H1 (cell line): ENCODE measurements around the gene COX6A1. TPM values are rescaled to one million over a fixed set of nuclear protein-coding genes. Genes with fewer than 3 reads are reported as not detected.
A peak's percentile ranks its signal among the peaks of the same experiment; 100 is the strongest.

ENCODE experiments used
- CTCF ChIA-PET: fragments of 300-600 bp; sonication (Branson Sonifier 250); formaldehyde crosslinking; loops from one replicate; lab custom pipeline; 2021; ENCODE audit not compliant: partially characterized antibody; lab: Charles Lee
- POLR2A ChIA-PET: fragments of 300-600 bp; sonication (Branson Sonifier 250); formaldehyde crosslinking; loops from one replicate; lab custom pipeline; 2021; ENCODE audit warnings: inconsistent platforms; ENCODE audit not compliant: partially characterized antibody; lab: Charles Lee
- DNase-seq, 2 experiments: peaks; one replicate each; pipeline versions ENCODE4 v3.0.0 to v3.0.0-alpha.2; 2010 to 2022; ENCODE audit warnings: low spot score in 2 of 2, low read depth in 1 of 2, mixed read lengths in 1 of 2
- FAIRE-seq: peaks from 2 replicates; lab custom pipeline; 2011; peaks lifted over from hg19 to GRCh38; lab: Jason Lieb, UNC
- H2AFZ ChIP-seq: 2 replicates; pipeline ENCODE4 v1.8.1; 2012; ENCODE audit warnings: low read length, inconsistent platforms
- H2AK5ac ChIP-seq: 2 replicates; pipeline ENCODE4 v1.6.1; 2013; ENCODE audit warnings: low read depth, low read length
- H2BK120ac ChIP-seq: replicated peaks from 2 replicates; pipeline ENCODE3; 2013; ENCODE audit warnings: low read depth, low read length, inconsistent platforms
- H2BK12ac ChIP-seq: 2 replicates; pipeline ENCODE4 v1.6.1; 2013; ENCODE audit warnings: low read depth, low read length
- H2BK15ac ChIP-seq: 2 replicates; pipeline ENCODE4 v1.6.1; 2013; ENCODE audit warnings: low read length
- H2BK20ac ChIP-seq: 2 replicates; pipeline ENCODE4 v1.6.1; 2013; ENCODE audit warnings: low read length
- H2BK5ac ChIP-seq: 2 replicates; pipeline ENCODE4 v1.6.1; 2013; ENCODE audit warnings: low read depth, low read length
- H3K14ac ChIP-seq: 2 replicates; pipeline ENCODE4 v1.6.1; 2013; ENCODE audit warnings: inconsistent platforms; ENCODE audit not compliant: insufficient read length
- H3K18ac ChIP-seq: 2 replicates; pipeline ENCODE4 v1.6.1; 2013; ENCODE audit warnings: low read length; ENCODE audit errors: extremely low read depth
- H3K23ac ChIP-seq: 2 replicates; pipeline ENCODE4 v1.6.1; 2013; ENCODE audit warnings: inconsistent platforms; ENCODE audit not compliant: insufficient read length
- H3K23me2 ChIP-seq: 2 replicates; pipeline ENCODE4 v1.6.1; 2013; ENCODE audit warnings: low read depth, low read length
- H3K27ac ChIP-seq: 2 replicates; pipeline ENCODE4 v1.6.1; 2011; ENCODE audit warnings: low read depth, low read length, inconsistent platforms
- H3K27me3 ChIP-seq, 4 experiments: replicated peaks in 1 of 4; 1 replicate in 1 of 4; 2 replicates in 3 of 4; pipeline versions ENCODE4 v1.6.1 to v1.8.1; 2011 to 2013; ENCODE audit warnings: low read length in 3 of 4, mild to moderate bottlenecking in 3 of 4, inconsistent platforms in 2 of 4, mixed read lengths in 2 of 4, moderate library complexity in 1 of 4; ENCODE audit not compliant: control insufficient read depth in 3 of 4, insufficient read depth in 3 of 4; ENCODE audit errors: extremely low read depth in 1 of 4
- H3K36me3 ChIP-seq, 4 experiments: 2 replicates each; pipeline versions ENCODE4 v1.6.1 to v1.8.1; 2011 to 2013; ENCODE audit warnings: mild to moderate bottlenecking in 4 of 4, low read length in 3 of 4, moderate library complexity in 2 of 4, control low read depth in 1 of 4, inconsistent platforms in 1 of 4; ENCODE audit not compliant: insufficient read depth in 4 of 4, control insufficient read depth in 2 of 4
- H3K4ac ChIP-seq: replicated peaks from 2 replicates; pipeline ENCODE3; 2013; ENCODE audit warnings: low read length, low read depth, mixed read lengths, inconsistent platforms; ENCODE audit not compliant: insufficient read length
- H3K4me1 ChIP-seq, 4 experiments: replicated peaks in 1 of 4; 1 replicate in 1 of 4; 2 replicates in 3 of 4; pipeline versions ENCODE4 v1.6.1 to v1.8.1; 2011 to 2013; ENCODE audit warnings: low read length in 3 of 4, inconsistent platforms in 2 of 4, mixed read lengths in 1 of 4; ENCODE audit not compliant: insufficient read depth in 4 of 4, control insufficient read depth in 3 of 4
- H3K4me2 ChIP-seq, 2 experiments: 2 replicates each; pipeline versions ENCODE4 v1.6.1 to v1.8.1; 2011 to 2013; ENCODE audit warnings: low read depth in 2 of 2, low read length in 2 of 2, control low read depth in 1 of 2, inconsistent platforms in 1 of 2, mild to moderate bottlenecking in 1 of 2; ENCODE audit not compliant: insufficient read depth in 1 of 2
- H3K4me3 ChIP-seq, 4 experiments: fragments of 200-600, 300-600 bp in 1 of 4; sonication (generic), shearing (Covaris generic), sonication (Bioruptor Twin) in 1 of 4; 2 replicates each; pipeline versions ENCODE4 v1.5.1 to v1.8.1; 2011 to 2016; ENCODE audit warnings: low read length in 4 of 4, low read depth in 3 of 4, control low read depth in 2 of 4, inconsistent platforms in 2 of 4, mild to moderate bottlenecking in 2 of 4, mixed read lengths in 1 of 4, moderate library complexity in 1 of 4; ENCODE audit not compliant: insufficient read depth in 2 of 4; ENCODE audit errors: extremely low read depth in 1 of 4
- H3K56ac ChIP-seq: replicated peaks from 2 replicates; pipeline ENCODE3; 2013; ENCODE audit warnings: low read depth, mild to moderate bottlenecking, mixed read lengths, low read length, inconsistent platforms; ENCODE audit not compliant: insufficient read length
- H3K79me1 ChIP-seq: 2 replicates; pipeline ENCODE4 v1.6.1; 2013; ENCODE audit warnings: low read depth, low read length, control low read depth
- H3K79me2 ChIP-seq, 2 experiments: 2 replicates each; pipeline versions ENCODE4 v1.6.1 to v1.8.1; 2012 to 2013; ENCODE audit warnings: low read length in 2 of 2, mild to moderate bottlenecking in 2 of 2, inconsistent platforms in 1 of 2; ENCODE audit not compliant: insufficient read depth in 2 of 2, control insufficient read depth in 1 of 2
- H3K9ac ChIP-seq, 4 experiments: replicated peaks in 1 of 4; 1 replicate in 1 of 4; 2 replicates in 3 of 4; pipeline versions ENCODE4 v1.6.1 to v1.8.1; 2011 to 2013; ENCODE audit warnings: low read depth in 3 of 4, low read length in 3 of 4, control low read depth in 2 of 4, mild to moderate bottlenecking in 2 of 4, moderate library complexity in 2 of 4, inconsistent platforms in 1 of 4; ENCODE audit errors: extremely low read depth in 1 of 4
- H3K9me3 ChIP-seq, 2 experiments: 2 replicates each; pipeline versions ENCODE4 v1.6.1 to v1.8.1; 2012 to 2013; ENCODE audit warnings: mild to moderate bottlenecking in 2 of 2, moderate library complexity in 2 of 2, control low read depth in 1 of 2, inconsistent platforms in 1 of 2, low read depth in 1 of 2, low read length in 1 of 2, mixed read lengths in 1 of 2; ENCODE audit not compliant: insufficient read depth in 2 of 2
- H4K20me1 ChIP-seq, 2 experiments: replicated peaks in 1 of 2; 2 replicates each; pipeline versions ENCODE3 to v1.8.1; 2011 to 2013; ENCODE audit warnings: inconsistent platforms in 2 of 2, low read length in 2 of 2, mild to moderate bottlenecking in 1 of 2; ENCODE audit not compliant: insufficient read depth in 2 of 2, control insufficient read depth in 1 of 2
- H4K5ac ChIP-seq: 2 replicates; pipeline ENCODE4 v1.6.1; 2013; ENCODE audit warnings: low read length, low read depth, mixed read lengths, inconsistent platforms; ENCODE audit not compliant: insufficient read length
- H4K8ac ChIP-seq: 2 replicates; pipeline ENCODE4 v1.8.0; 2013; ENCODE audit warnings: mild to moderate bottlenecking, moderate library complexity, low read length, inconsistent platforms; ENCODE audit not compliant: insufficient read depth; ENCODE audit errors: extremely low read depth
- H4K91ac ChIP-seq: replicated peaks from 2 replicates; pipeline ENCODE3; 2013; ENCODE audit warnings: low read length, mixed read lengths, inconsistent platforms; ENCODE audit not compliant: insufficient read length
- ASH2L ChIP-seq: fragments of 200-600, 300-600 bp; sonication (generic); IDR thresholded peaks from one replicate; pipeline ENCODE4 v1.7.1; 2017; ENCODE audit warnings: low read length
- ATF3 ChIP-seq: IDR thresholded peaks from 2 replicates; pipeline ENCODE4 v1.6.1; 2011; ENCODE audit warnings: low read depth, mild to moderate bottlenecking, low read length; ENCODE audit not compliant: insufficient read depth
- EP300 ChIP-seq, 2 experiments: IDR thresholded peaks; 1 replicate in 1 of 2; 2 replicates in 1 of 2; pipeline ENCODE4 v1.6.1; 2011 to 2012; ENCODE audit warnings: low read depth in 2 of 2, low read length in 2 of 2, mild to moderate bottlenecking in 2 of 2, borderline replicate concordance in 1 of 2, inconsistent platforms in 1 of 2, moderate library complexity in 1 of 2
- GTF2F1 ChIP-seq: IDR thresholded peaks from 2 replicates; pipeline ENCODE4 v1.6.1; 2012; ENCODE audit warnings: low read depth, low read length, improper control_type of control experiment, borderline replicate concordance
- HDAC2 ChIP-seq, 2 experiments: fragments of 300-600 bp in 1 of 2; sonication (generic) in 1 of 2; IDR thresholded peaks; 2 replicates each; pipeline ENCODE4 v1.6.1; 2011 to 2012; ENCODE audit warnings: low read depth in 2 of 2, low read length in 2 of 2, mild to moderate bottlenecking in 2 of 2, moderate library complexity in 2 of 2, borderline replicate concordance in 1 of 2, inconsistent platforms in 1 of 2
- NANOG ChIP-seq: IDR thresholded peaks from 2 replicates; pipeline ENCODE4 v1.6.1; 2011; ENCODE audit warnings: low read length, low read depth, mild to moderate bottlenecking, inconsistent platforms; ENCODE audit not compliant: insufficient read depth, poor library complexity, severe bottlenecking
- SP1 ChIP-seq: IDR thresholded peaks from 2 replicates; pipeline ENCODE4 v1.6.1; 2011; ENCODE audit warnings: low read depth, low read length
- TAF1 ChIP-seq: IDR thresholded peaks from 2 replicates; pipeline ENCODE4 v1.6.1; 2011; ENCODE audit warnings: mild to moderate bottlenecking, low read depth, low read length
- TAF7 ChIP-seq: optimal IDR thresholded peaks from 2 replicates; pipeline ENCODE3; 2011; ENCODE audit warnings: low read depth, mild to moderate bottlenecking, inconsistent platforms, low read length, moderate library complexity, borderline replicate concordance
- WGBS, 2 experiments: shearing (Covaris generic) in 1 of 2; methylation state at CpG; one replicate each; pipeline versions ENCODE4 v1.1.6 to v1.1.7; 2013 to 2015; ENCODE audit warnings: low lambda C conversion rate in 2 of 2, mixed read lengths in 2 of 2, inconsistent platforms in 1 of 2, low coverage in 1 of 2, missing lambda C conversion rate in 1 of 2; ENCODE audit not compliant: insufficient replicate concordance in 2 of 2, insufficient coverage in 1 of 2, insufficient read length in 1 of 2; ENCODE audit errors: extremely low coverage in 1 of 2, missing lambda C conversion rate in 1 of 2; 5-methylcytosine and 5-hydroxymethylcytosine counted together
- polyA plus RNA-seq, 7 experiments: library from polyadenylated mRNA; depleted of rRNA in 3 of 7; stranded (reverse) in 5 of 7; unstranded in 2 of 7; fragments of >200 nt in 5 of 7; fragments of 200-250 nt in 2 of 7; gene quantifications; 1 replicate in 5 of 7; 2 replicates in 1 of 7; 4 replicates in 1 of 7; pipeline versions ENCODE4 v1.2.1 to v1.2.3, GENCODE V29; 2011 to 2013; ENCODE audit warnings: missing spikeins in 2 of 7, mixed read lengths in 2 of 7
- total RNA-seq: library from RNA; stranded (reverse); fragmentation: NEBNext Ultra II Directional; extraction: Animal tissue kit (Norgen Biotek cat#: 25700); gene quantifications from 2 replicates; pipeline ENCODE4 v1.2.1, GENCODE V29; 2021

COX6A1 gene
- total and polyA plus RNA-seq, 2 of the 8 experiments (the other 6 are each of a cell fraction or from before 2014, with no cell fraction given), result 437 to 2,792 TPM

- H3K9me3 ChIP-seq, result no peaks in the 10 kb centered on the region
- H3K14ac ChIP-seq, result no peak overlapping the region
- FAIRE-seq (peak; percentile 66), DNase-seq (peak; percentile 71 to 88)
- H4K20me1 ChIP-seq, result no peaks in the 10 kb centered on the region
- H4K8ac ChIP-seq, result peak overlapping the region; percentile 91
- H2AK5ac ChIP-seq, result no peak overlapping the region; the same call in 1 of the 2 replicates
- H3K4me1 ChIP-seq, result peaks cover under 1 to 21% (median 9%) of the 10 kb centered on the region in 4 experiments
- peak overlapping the region; percentile 27 for H3K56ac ChIP-seq
- H3K27ac ChIP-seq, result peak overlapping the region; percentile 53; the same call in 1 of the 2 replicates
- H3K79me1 ChIP-seq, result no peaks in the 10 kb centered on the region
- CTCF ChIA-PET, result interaction anchor here (0.8 to 2.0 kb wide), 9 partner anchors 9 to 78 kb away, joined by 3 to 11 read pairs (median 4); no protein-coding TSS in a partner anchor
- H3K4me2 ChIP-seq, result peak overlapping the region; percentile 55 to 98
- peak overlapping the region in 2 of 4 experiments; percentile 3 to 22; a peak in 4 of 7 replicates for H3K9ac ChIP-seq
- peak overlapping the region; percentile 69 for H2BK12ac ChIP-seq
- no peak overlapping the region for H2AFZ ChIP-seq
- H2BK5ac ChIP-seq, result peak overlapping the region; percentile 99
- peak overlapping the region; percentile 62 for H4K91ac ChIP-seq
- no peak overlapping the region for H3K23ac ChIP-seq
- H3K36me3 ChIP-seq, result no peaks in the 10 kb centered on the region
- peak overlapping the region; percentile 79 for H4K5ac ChIP-seq
- H3K4ac ChIP-seq, result no peak overlapping the region
- POLR2A ChIA-PET, result interaction anchor here (0.6 to 2.3 kb wide), 28 partner anchors 9 to 1271 kb away, joined by 3 to 13 read pairs (median 4); partner anchors contain the start of genes COX6A1, MSI1, RNU4-1 and RNU4-2
- no peaks in the 10 kb centered on the region for H3K27me3 ChIP-seq
- 4% methylated on average over 22 of the region's 24 CpGs; no CpG with 5 or more reads in 1 of the 2 experiments for WGBS, 2 experiments
- H3K23me2 ChIP-seq, result peaks cover 6% of the 10 kb centered on the region; the same call in 1 of the 2 replicates
- H2BK15ac ChIP-seq, result no peak overlapping the region
- peak overlapping the region; percentile 16 for H2BK120ac ChIP-seq
- peak overlapping the region; percentile 85; the same call in 1 of the 2 replicates for H3K18ac ChIP-seq
- H2BK20ac ChIP-seq, result peak overlapping the region; percentile 27; the same call in 1 of the 2 replicates
- no peaks in the 10 kb centered on the region for H3K79me2 ChIP-seq
- H3K4me3 ChIP-seq, result peak overlapping the region; percentile 7 to 42 (median 19); a peak in 5 of 8 replicates
- TF ChIP-seq SP1 (peak; percentile 68), TAF7 (peak; percentile 47), GTF2F1 (0 out of 2 replicates have a peak, but pooled peaks have one; percentile 45), ATF3 (peak; percentile 50; the same call in 1 of the 2 replicates), ASH2L (peak; percentile 88), TAF1 (peak; percentile 64; the same call in 1 of the 2 replicates), EP300 (IDR thresholded peaks at IDR 0.05; ENCODE audit: borderline replicate concordance in 1 of 2, low read depth in 2 of 2, low read length in 2 of 2) (peak in 1 of 2 experiments; percentile 43; a peak in 1 of 3 replicates), NANOG (peak; percentile 20), HDAC2 (IDR thresholded peaks at IDR 0.05; ENCODE audit: borderline replicate concordance in 1 of 2, low read depth in 2 of 2, low read length in 2 of 2) (peak in 1 of 2 experiments; percentile 48; a peak in 1 of 4 replicates)
Observed at GRCh38 chr12:120388691-120389481, 49.0 kb upstream of the COX6A1 start.
